ENCODE data around the gene ARNT2. TPM values are rescaled to one million over a fixed set of nuclear protein-coding genes. Genes with fewer than 3 reads are reported as not detected.

ARNT2 gene
- total RNA-seq, 1 donor from 2014 or later: not detected

DNA sequence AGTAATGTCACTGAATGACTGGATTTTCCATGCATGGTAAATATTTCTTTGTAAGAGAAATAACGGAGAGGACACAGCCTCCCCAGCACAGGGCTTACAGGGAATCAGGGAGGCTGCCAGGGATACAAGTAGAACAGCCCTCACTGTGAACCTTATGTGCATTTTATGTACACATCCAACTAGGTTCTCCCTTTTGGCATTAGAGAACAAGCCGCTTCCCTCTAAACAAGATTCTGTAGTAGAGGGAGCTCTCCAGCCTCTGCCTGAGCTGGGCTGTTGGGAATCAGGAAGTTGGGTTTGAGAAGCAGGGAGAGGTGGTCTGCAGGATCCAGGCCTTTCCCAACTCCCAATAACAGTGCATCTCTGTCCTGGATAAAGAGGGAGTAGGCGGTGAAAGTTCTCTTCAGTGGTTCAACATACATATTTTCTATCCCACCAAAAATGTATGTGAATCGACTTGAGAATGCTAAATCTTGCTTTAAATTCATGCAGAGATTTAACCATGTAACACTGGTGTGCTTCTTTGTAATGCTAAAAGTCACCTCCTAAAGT lies 83.7 kb downstream of the ARNT2 start:
- intact Hi-C loops (cut with micrococcal nuclease): no loop called here

DNA sequence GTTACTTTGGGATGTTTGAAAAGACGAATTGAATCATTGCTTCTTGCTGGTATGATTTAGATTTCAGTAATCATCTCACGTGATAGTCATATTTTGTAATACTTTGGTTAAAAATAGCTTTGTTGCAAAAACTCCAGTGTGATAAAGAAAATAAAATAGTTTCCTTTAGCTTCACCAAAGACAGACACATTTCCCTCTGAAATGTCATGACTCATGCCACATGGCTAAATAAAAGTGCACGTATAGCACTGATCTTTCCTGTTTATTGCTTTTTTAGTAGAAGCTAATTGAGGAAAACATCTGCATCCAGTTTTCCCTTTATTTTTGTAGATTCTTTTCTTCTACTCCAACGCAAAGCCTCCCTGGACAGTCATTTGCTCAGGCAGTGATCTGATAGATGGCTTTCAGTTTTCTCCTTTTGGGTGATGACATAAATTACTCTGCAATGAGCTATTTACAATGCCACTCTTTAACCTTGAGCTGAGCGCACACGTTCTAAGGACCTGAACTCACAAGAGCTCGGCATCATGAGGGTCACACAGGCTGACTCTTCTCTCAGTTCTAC lies 84.9 kb downstream of the ARNT2 start:
- intact Hi-C loops (cut with micrococcal nuclease): no loop called here

DNA sequence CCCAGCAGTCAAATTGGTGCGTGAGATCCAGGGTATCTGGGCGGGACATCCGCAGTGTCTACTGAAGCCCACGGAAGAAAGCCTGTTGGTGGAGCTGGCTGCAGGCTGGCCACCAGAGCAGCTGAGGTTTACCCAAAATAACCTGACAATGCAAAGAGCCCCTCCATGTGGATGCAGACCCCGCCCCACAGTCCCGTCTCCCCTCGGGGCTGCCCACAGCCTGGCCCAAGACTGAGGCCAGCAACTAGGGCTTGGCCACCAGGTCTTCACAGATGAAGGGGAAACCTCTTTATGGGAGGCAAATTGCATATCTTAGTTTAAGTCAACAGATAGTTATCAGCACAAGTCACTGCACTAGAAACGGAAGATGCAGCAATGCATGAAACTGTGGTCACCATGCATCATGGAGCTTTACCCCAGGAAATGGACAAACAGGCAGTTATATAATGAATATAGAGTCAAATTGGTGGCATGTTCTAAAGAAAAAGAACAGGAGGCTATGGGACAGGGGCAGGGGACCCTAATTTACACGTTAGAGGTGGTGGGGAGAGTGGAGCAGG lies 86.3 kb downstream of the ARNT2 start:
- intact Hi-C loops (cut with micrococcal nuclease): no loop called here

- intact Hi-C loops (cut with micrococcal nuclease): no loop called here
These were observed 87.1 kb downstream of the ARNT2 start for GRCh38 chr15:80491163-80491847.

DNA sequence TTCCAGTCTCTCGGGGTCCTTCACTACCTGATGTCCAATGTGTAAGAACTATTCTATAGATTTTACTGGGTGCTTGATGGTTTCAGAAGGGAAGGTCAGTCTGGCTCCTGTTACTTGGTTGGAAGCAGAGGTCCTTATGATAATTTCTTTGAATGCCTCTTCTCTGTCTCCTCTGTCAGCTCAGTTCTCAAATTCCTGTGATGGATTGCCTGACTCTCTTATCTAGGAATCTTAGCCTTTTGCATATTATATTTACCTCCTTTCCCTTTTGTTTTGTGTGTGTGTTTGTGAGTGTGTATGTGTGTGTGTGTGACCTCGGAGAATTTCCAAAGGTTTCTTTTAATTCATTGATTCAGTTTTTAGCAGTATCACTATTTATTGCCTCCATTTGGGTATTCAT lies 88.2 kb downstream of the ARNT2 start:
- intact Hi-C loops (cut with micrococcal nuclease): no loop called here

- intact Hi-C loops (cut with micrococcal nuclease): no loop called here
These were observed 88.7 kb downstream of the ARNT2 start for GRCh38 chr15:80492874-80493273.

DNA sequence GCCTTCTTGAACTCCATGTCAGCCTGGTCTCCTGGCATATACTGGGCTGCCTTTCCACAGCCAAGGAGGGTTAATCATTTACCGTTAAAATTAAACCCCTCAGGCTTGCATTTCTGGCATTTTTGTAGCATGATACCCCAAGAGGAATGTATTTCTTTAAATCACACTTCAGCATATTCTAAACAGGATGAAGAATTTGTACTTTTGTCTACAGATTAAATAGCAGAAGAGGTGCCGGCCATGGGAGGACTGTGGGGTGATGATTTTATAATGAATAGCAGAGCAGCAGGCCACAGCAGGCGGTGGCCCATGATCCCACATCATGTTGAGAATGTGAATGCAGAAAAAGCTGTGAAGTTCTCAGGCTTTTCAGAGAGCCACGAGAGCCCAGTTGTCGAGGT lies 90.2 kb downstream of the ARNT2 start:
- intact Hi-C loops (cut with micrococcal nuclease): no loop called here

DNA sequence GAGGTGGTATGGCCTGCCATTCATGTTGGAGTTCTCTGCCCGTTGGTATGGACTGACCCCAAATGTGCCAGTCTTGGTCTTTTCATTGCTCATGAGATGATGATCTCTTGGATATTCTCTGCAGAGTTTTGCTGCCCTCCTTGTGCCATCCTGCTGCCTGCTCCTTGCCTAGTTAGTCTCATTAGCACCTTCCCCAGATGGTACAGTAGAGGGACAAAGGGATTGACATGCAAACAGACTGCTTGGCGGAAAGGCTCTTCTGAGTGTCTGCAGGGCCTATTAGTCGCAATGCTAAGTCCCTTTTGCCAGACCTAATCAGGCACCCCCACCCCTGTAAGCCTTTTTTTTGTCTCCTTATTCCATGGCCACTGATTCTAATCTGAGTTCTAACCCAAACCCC lies 90.6 kb downstream of the ARNT2 start:
- intact Hi-C loops (cut with micrococcal nuclease): no loop called here

GRCh38 chr15:80495401-80495942 lies 91.3 kb downstream of the ARNT2 start:
- intact Hi-C loops (cut with micrococcal nuclease): no loop called here

DNA sequence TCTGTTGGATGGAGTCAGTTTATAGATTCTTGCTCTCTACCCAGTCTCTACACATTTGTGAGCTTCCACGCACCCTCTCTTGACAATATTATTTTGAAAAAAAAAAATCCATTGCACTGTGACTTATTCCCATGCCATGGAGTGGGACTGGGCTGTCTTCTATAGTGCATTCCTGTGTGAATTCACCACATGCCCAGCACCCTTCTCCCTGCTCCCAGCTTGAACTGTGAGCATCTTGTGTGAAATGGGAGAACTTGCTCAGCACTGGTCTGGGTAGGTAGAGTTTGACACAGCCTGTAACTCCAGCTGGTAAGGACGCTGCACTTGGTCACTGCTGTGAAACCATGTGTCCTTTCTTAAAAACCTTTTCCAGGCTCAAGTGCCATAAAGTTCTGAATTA lies 91.9 kb downstream of the ARNT2 start:
- intact Hi-C loops (cut with micrococcal nuclease): no loop called here

GRCh38 chr15:80497221-80497620 lies 93.0 kb downstream of the ARNT2 start:
- intact Hi-C loops (cut with micrococcal nuclease): no loop called here

GRCh38 chr15:80498652-80499051 lies 94.5 kb downstream of the ARNT2 start:
- intact Hi-C loops (cut with micrococcal nuclease): no loop called here

GRCh38 chr15:80500021-80500420 lies 95.8 kb downstream of the ARNT2 start:
- intact Hi-C loops (cut with micrococcal nuclease): no loop called here

DNA sequence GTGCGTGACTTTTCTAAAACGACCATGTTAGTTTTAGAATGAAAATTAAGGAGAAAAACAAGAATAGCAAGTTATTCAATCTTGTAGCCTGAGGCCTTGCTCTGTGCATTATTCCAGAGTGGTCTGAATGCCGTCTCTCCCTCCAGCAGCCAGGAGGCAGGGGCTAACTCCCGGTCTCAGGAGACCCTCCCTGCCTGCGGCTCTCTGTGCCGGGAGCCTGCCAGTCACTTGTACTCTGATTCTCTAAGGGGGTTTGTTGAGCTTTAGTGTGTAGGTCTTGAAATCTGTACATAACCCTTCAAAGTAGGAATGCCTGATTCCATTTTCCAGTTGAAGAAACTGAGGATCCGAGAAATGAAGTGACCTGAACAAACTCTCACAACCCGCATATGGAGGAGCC lies 97.3 kb downstream of the ARNT2 start:
- intact Hi-C loops (cut with micrococcal nuclease): no loop called here

DNA sequence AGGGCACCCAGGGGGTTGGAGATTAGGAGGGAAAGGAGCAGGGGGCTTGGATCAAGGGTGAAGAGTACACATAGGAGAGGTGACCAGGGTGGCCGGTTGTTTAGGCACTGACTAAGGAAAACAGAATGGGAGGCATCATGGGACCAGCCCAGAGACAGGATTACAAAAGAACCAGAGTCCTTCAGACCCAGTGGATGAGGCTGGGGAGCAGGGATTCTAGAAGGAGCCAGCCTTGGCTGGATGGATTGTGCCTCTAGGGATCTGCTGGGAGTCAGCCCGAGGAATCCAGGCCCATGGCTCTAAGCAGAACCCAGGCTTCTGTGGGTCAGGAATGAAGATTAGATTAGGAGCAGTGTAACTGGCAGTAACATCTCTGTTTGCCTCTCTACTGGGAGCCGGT lies 98.6 kb downstream of the ARNT2 start:
- intact Hi-C loops (cut with micrococcal nuclease): no loop called here

DNA sequence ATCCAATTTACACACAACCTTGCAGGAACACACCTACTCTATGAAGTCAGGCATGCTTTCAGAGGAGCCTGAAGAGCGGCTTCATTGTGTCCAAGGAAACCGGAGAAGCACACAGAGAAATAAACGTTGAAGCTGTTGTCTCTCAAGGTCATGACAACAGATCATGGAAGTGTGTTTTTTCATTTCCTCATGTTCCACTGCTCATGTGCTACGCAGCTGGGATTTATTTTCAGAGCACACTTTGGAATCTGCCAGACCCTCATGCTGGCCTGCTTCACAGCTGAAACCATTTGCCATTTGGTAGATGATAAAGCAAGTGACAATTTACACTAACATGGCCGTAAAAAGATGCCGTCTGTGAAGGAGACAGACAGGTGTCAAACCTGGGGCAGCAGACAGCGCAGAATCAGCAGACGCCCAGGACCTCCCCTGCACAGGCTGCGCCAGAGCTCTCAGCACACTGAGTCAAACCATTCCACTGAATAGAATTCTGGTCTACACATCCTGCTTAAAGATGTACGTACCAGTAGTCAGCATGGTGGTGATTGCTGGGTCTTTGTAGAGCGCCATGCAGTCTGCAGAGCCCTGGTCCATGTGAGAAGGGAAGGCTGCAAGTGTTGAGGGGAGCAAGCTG lies 99.3 kb downstream of the ARNT2 start:
- intact Hi-C loops (cut with micrococcal nuclease): no loop called here

DNA sequence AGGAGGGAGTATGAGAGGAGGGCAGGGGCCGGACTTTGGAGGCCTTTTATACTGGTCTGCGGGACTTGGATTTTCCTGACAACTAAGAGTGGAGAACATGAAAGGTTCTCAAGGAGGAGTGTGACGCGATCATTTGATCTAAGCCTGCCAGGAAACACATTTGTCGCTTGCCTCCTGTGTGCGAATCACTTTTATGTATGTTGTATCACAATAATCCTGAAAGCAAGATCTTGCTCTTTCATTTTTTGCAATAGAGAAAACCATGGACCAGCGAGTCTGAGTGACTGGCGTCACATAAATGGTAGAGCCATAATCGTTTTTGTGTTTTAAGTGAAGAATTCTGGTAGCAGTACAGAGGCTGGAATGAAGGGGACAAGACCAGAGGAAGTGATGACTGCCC lies 100.7 kb downstream of the ARNT2 start:
- intact Hi-C loops (cut with micrococcal nuclease): no loop called here

DNA sequence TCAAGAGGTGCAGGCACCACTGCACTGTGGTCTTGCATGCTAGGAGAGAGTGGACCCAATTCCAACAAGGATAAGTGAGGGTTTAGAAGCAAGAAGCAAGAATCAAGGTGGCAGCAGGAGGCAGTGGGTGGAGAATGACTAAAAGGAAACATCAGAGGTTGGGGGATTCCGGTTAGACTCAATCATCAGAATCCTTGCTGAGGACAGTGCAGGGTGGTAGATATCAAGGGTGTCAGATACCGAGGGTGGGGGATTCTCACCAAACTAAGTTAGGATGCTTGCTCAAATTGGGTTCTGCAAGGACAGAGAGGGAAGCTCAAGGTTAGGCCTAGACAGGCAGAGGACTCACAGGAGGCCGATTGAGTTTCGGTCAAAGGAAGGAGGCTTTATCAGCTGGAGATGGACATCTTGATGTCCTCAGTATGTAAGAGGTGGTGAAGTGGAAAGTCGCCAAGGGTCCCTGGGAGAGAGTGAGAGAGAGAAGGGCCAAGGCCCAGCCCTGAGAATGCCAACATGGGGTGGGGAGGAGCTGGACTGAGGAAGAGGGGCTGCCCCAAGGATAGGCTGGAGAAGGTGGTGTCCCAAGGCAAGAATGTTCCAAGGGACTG lies 102.2 kb downstream of the ARNT2 start:
- intact Hi-C loops (cut with micrococcal nuclease): no loop called here

DNA sequence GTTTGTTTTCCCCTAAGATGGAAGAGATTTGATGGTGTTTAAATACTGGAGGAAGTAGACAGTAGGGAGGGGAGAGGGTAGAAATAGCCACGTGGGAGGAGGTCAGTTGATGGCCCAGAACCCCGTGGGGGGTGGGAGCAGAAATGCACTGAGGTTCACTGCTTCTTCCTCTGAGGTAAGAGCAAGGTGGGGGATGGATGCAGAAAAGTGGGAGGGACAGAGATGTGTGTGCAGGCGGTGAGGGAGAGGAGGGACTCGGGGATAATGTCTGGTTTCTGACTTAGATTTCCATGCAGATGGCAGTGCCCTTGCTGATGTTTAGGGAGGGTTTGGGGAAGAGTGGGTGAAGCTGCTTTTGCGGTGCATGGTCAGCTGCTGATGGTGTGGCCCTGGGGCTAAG lies 102.9 kb downstream of the ARNT2 start:
- intact Hi-C loops (cut with micrococcal nuclease): no loop called here

DNA sequence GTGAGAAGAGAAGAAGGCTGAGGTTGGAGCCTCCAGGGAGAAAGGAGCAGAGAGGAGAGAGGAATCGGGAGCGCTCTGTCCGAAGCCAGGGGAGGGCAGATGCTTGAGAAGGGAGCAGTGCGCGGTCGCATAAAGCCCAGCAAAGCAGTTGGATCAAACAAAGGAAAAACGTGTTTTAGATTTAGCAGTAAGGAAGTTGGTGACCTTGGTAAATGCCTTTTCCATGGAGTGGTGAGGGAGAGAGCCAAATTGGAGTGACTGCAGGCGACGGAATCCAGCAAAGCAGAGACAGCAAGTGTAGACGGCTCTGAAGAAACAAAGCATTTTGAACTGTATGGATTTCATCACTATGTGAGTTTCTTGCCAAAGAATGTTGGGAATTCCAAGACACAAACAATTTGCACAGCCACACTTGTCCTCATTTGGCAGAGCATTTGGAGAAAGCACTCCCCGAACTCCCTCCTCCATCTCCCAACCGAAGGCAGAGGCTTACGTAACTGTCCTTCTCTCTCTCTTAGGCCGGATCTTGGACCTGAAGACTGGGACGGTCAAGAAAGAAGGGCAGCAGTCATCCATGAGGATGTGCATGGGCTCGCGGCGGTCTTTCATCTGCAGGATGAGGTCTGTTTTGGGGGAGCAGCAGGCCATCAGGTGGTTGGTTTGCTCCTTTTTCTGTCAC lies 103.6 kb downstream of the ARNT2 start:
- intact Hi-C loops (cut with micrococcal nuclease): no loop called here

- intact Hi-C loops (cut with micrococcal nuclease): no loop called here
These were observed 104.6 kb downstream of the ARNT2 start for GRCh38 chr15:80508783-80509182.
